Neural progenitor cell (in vitro differentiated cells): Measurements from ENCODE around the gene MS4A14. TPM values are rescaled to one million over a fixed set of nuclear protein-coding genes. Genes with fewer than 3 reads are reported as not detected.

Source experiments
- DNase-seq: peaks from one replicate; pipeline ENCODE4 v3.0.0-alpha.2; 2016; ENCODE audit warnings: low spot score
- H2AFZ ChIP-seq: fragments of 200-600 bp; sonication (generic); replicated peaks from 2 replicates; pipeline ENCODE4 v1.6.1; 2016; ENCODE audit warnings: antibody characterized with exemption
- H3F3A ChIP-seq: fragments of 200-600 bp; sonication (generic); 2 replicates; pipeline ENCODE4 v1.6.1; 2016; ENCODE audit warnings: antibody characterized with exemption, low read depth
- H3K27ac ChIP-seq: fragments of 200-600 bp; sonication (generic); 2 replicates; pipeline ENCODE4 v1.5.1; 2016; ENCODE audit warnings: mild to moderate bottlenecking
- H3K27me3 ChIP-seq: fragments of 200-600 bp; sonication (generic); 2 replicates; pipeline ENCODE4 v1.6.1; 2016; ENCODE audit warnings: mild to moderate bottlenecking, moderate library complexity
- H3K36me3 ChIP-seq: fragments of 200-600 bp; sonication (generic); 2 replicates; pipeline ENCODE4 v1.5.1; 2016
- H3K4me1 ChIP-seq: fragments of 200-600 bp; sonication (generic); 2 replicates; pipeline ENCODE4 v1.6.1; 2016; ENCODE audit warnings: mixed run types
- H3K4me2 ChIP-seq: fragments of 200-600 bp; sonication (generic); 2 replicates; pipeline ENCODE4 v1.6.1; 2016
- H3K4me3 ChIP-seq: fragments of 200-600 bp; sonication (generic); 2 replicates; pipeline ENCODE4 v1.5.1; 2016
- H3K79me2 ChIP-seq: fragments of 200-600 bp; sonication (generic); 2 replicates; pipeline ENCODE4 v1.6.1; 2016; ENCODE audit warnings: low read depth
- H3K9ac ChIP-seq: fragments of 200-600 bp; sonication (generic); 2 replicates; pipeline ENCODE4 v1.6.1; 2016
- H3K9me3 ChIP-seq: fragments of 200-600 bp; sonication (generic); 2 replicates; pipeline ENCODE4 v1.5.1; 2016; ENCODE audit warnings: low read depth
- H4K20me1 ChIP-seq: fragments of 200-600 bp; sonication (generic); 2 replicates; pipeline ENCODE4 v1.6.1; 2016; ENCODE audit warnings: low read depth
- H3K27ac Mint-ChIP-seq: 3 replicates; pipeline ENCODE4 v1.8.0; 2021; ENCODE audit warnings: mixed read lengths
- H3K27me3 Mint-ChIP-seq: 2 replicates; pipeline ENCODE4 v1.8.0; 2022; ENCODE audit warnings: low read depth, mild to moderate bottlenecking, inconsistent platforms, moderate library complexity, mixed read lengths; ENCODE audit not compliant: insufficient read depth
- H3K36me3 Mint-ChIP-seq: 3 replicates; pipeline ENCODE4 v1.8.0; 2021; ENCODE audit warnings: mixed read lengths
- H3K4me1 Mint-ChIP-seq: 3 replicates; pipeline ENCODE4 v1.8.0; 2021; ENCODE audit warnings: mixed read lengths
- H3K4me3 Mint-ChIP-seq: 3 replicates; pipeline ENCODE4 v1.8.0; 2021; ENCODE audit warnings: mild to moderate bottlenecking, moderate library complexity, mixed read lengths
- H3K9me3 Mint-ChIP-seq: 3 replicates; pipeline ENCODE4 v1.8.0; 2020; ENCODE audit warnings: mixed read lengths
- CTCF ChIP-seq: fragments of 200-600 bp; sonication (generic); IDR thresholded peaks from 2 replicates; pipeline ENCODE4 v1.5.1; 2017; ENCODE audit warnings: antibody characterized with exemption, mild to moderate bottlenecking
- EZH2 ChIP-seq: fragments of 200-600 bp; sonication (generic); IDR thresholded peaks from 2 replicates; pipeline ENCODE4 v1.6.1; 2017; ENCODE audit warnings: antibody characterized with exemption, mild to moderate bottlenecking, moderate library complexity
- EZH2phosphoT487 ChIP-seq: fragments of 200-600 bp; sonication (generic); IDR thresholded peaks from 2 replicates; pipeline ENCODE4 v1.6.1; 2017; ENCODE audit warnings: antibody characterized with exemption
- total RNA-seq: library from RNA; depleted of rRNA; stranded (reverse); fragments of >200 nt; gene quantifications from 2 replicates; pipeline ENCODE4 v1.2.3, GENCODE V29; 2015; ENCODE audit warnings: low replicate concordance

MS4A14 gene
- total RNA-seq, 1 donor from 2014 or later: not detected

- no peak overlapping the region for H3K4me2 ChIP-seq
- no peaks in the 10 kb centered on the region for H3K9me3 ChIP-seq
- H3K27ac ChIP-seq: no peak overlapping the region
- peaks cover 2% of the 10 kb centered on the region for H3K9me3 Mint-ChIP-seq
- no peaks in the 10 kb centered on the region for H3K79me2 ChIP-seq
- peaks cover 2% of the 10 kb centered on the region for H3K27me3 Mint-ChIP-seq
- no peaks in the 10 kb centered on the region for H4K20me1 ChIP-seq
- no peak overlapping the region for H3K27ac Mint-ChIP-seq
- peaks cover 7% of the 10 kb centered on the region for H3K4me1 Mint-ChIP-seq
- H3K36me3 Mint-ChIP-seq: no peaks in the 10 kb centered on the region
- no peak for DNase-seq
- no peak overlapping the region for H3K9ac ChIP-seq
- TF ChIP-seq EZH2phosphoT487 (no peak), EZH2 (no peak), CTCF (no peak)
- H3K4me3 ChIP-seq: no peak overlapping the region
- no peak overlapping the region for H3K4me3 Mint-ChIP-seq
- H3K36me3 ChIP-seq: no peaks in the 10 kb centered on the region
- H3F3A ChIP-seq: no peaks in the 10 kb centered on the region
- H3K27me3 ChIP-seq: no peaks in the 10 kb centered on the region
- no peaks in the 10 kb centered on the region for H3K4me1 ChIP-seq
- H2AFZ ChIP-seq: no peak overlapping the region
Observed at GRCh38 chr11:60422609-60423008, 26.4 kb downstream of the MS4A14 start.

GRCh38 chr11:60428517-60428916, 32.3 kb downstream of the MS4A14 start:
- no peak overlapping the region for H2AFZ ChIP-seq
- H3K4me3 Mint-ChIP-seq: no peak overlapping the region

GRCh38 chr11:60429272-60429671, 33.0 kb downstream of the MS4A14 start, which contains the start of gene MS4A5:
Gene MS4A5 (plus strand): TSS chr11:60429572. CDS start chr11:60429675, 103 bp downstream.
- H4K20me1 ChIP-seq: no peaks in the 10 kb centered on the region
- no peak within 1 kb of the TSS for H3K4me3 ChIP-seq
- H3K4me1 Mint-ChIP-seq: peaks cover 9% of the 10 kb centered on the region
- H3K4me3 Mint-ChIP-seq: no peak within 1 kb of the TSS
- no peaks in the 10 kb centered on the region for H3K27me3 ChIP-seq
- H3K36me3 ChIP-seq: no peaks in the 10 kb centered on the region
- H3K4me2 ChIP-seq: no peak within 1 kb of the TSS
- no peak within 1 kb of the TSS for H2AFZ ChIP-seq
- H3K4me1 ChIP-seq: no peaks in the 10 kb centered on the region
- H3K9me3 ChIP-seq: no peaks in the 10 kb centered on the region
- no peak within 1 kb of the TSS for H3K27ac Mint-ChIP-seq
- no peak for TF ChIP-seq CTCF
- TF ChIP-seq EZH2: no peak
- TF ChIP-seq EZH2phosphoT487: no peak
- no peak for DNase-seq
- peaks cover 4% of the 10 kb centered on the region for H3K27me3 Mint-ChIP-seq
- no peaks in the 10 kb centered on the region for H3F3A ChIP-seq
- H3K9me3 Mint-ChIP-seq: no peaks in the 10 kb centered on the region
- no peak within 1 kb of the TSS for H3K9ac ChIP-seq
- no peaks in the 10 kb centered on the region for H3K79me2 ChIP-seq
- no peaks in the 10 kb centered on the region for H3K36me3 Mint-ChIP-seq
- H3K27ac ChIP-seq: no peak within 1 kb of the TSS

More at GRCh38 chr11:60428517-60428916, 32.3 kb downstream of the MS4A14 start:
- H3K9me3 ChIP-seq: no peaks in the 10 kb centered on the region
- DNase-seq: no peak
- H3K9ac ChIP-seq: no peak overlapping the region
- H3K36me3 ChIP-seq: no peaks in the 10 kb centered on the region
- TF ChIP-seq CTCF: no peak
- no peak for TF ChIP-seq EZH2
- TF ChIP-seq EZH2phosphoT487: no peak
- Mint-ChIP-seq H3K4me1 (peaks cover 9% of the 10 kb centered on the region), H3K36me3 (no peaks in the 10 kb centered on the region), H3K27me3 (peaks cover 5% of the 10 kb centered on the region), H3K9me3 (no peaks in the 10 kb centered on the region), H3K27ac (no peak overlapping the region)
- H3K27ac ChIP-seq: no peak overlapping the region
- H4K20me1 ChIP-seq: no peaks in the 10 kb centered on the region
- no peaks in the 10 kb centered on the region for H3F3A ChIP-seq
- no peak overlapping the region for H3K4me3 ChIP-seq
- no peaks in the 10 kb centered on the region for H3K79me2 ChIP-seq
- no peak overlapping the region for H3K4me2 ChIP-seq
- H3K4me1 ChIP-seq: no peaks in the 10 kb centered on the region
- H3K27me3 ChIP-seq: no peaks in the 10 kb centered on the region
